ENCODE results near the gene ZNF397. TPM values are rescaled to one million over a fixed set of nuclear protein-coding genes. Genes with fewer than 3 reads are reported as not detected.

The ZNF397 gene
- total and polyA plus RNA-seq, 7 donors = 7.8 to 33.2 (median 25.5) TPM

DNA sequence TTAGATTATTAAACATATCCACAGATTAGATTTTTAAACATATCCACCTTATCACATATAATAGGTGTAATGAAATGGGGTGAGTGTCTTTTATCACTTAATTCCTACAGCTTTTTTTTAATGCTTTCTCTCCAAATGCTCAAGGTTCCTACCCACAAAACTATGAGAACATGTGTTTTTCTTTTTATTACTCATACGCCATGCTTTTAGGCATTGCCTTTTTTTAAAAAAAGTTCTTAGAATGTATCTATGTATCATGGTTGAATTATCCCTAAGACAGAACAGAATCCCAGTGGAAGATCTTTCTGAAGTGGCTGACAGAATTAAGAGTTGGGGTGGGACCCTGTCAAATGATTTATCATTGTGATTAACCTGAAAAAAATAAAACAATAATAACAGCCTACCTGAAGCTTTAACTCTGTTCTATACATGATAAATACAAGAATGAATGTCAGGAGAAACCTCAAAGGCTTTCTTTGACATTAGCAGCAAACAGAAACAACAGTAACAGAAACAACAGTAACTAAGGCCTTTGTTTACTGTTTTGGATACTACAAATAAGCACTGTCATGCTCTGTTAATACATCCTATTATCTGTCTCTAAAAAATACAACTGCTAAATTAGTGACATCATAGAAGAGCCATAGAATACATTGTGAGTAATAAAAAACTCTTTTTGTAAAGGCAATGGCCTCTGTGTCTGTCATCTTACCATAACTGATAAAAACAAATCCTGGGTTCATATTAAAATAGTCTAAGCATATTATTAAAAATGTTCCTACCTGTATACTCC, 4.1 kb upstream of the ZNF397 start:
- WGBS, 2 donors = 91 to 93% methylated on average over 1 of the region's 1 CpG
- peaks cover 0 to 7% (median 4%) of the 10 kb centered on the region in 4 donors for H3K4me1 ChIP-seq
- TF ChIP-seq POLR2AphosphoS5 (IDR thresholded peaks at IDR 0.05) (no peak), EP300 (IDR thresholded peaks at IDR 0.05) (no peak), POLR2A (IDR thresholded peaks at IDR 0.05) (no peak)
- TF ChIP-seq, protein P1, sequence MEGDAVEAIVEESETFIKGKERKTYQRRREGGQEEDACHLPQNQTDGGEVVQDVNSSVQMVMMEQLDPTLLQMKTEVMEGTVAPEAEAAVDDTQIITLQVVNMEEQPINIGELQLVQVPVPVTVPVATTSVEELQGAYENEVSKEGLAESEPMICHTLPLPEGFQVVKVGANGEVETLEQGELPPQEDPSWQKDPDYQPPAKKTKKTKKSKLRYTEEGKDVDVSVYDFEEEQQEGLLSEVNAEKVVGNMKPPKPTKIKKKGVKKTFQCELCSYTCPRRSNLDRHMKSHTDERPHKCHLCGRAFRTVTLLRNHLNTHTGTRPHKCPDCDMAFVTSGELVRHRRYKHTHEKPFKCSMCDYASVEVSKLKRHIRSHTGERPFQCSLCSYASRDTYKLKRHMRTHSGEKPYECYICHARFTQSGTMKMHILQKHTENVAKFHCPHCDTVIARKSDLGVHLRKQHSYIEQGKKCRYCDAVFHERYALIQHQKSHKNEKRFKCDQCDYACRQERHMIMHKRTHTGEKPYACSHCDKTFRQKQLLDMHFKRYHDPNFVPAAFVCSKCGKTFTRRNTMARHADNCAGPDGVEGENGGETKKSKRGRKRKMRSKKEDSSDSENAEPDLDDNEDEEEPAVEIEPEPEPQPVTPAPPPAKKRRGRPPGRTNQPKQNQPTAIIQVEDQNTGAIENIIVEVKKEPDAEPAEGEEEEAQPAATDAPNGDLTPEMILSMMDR (IDR thresholded peaks at IDR 0.05) = no peak
- no peak overlapping the region for H3K27ac ChIP-seq
- no peaks in the 10 kb centered on the region for H3K36me3 ChIP-seq
- no peaks in the 10 kb centered on the region for H3K9me3 ChIP-seq
- no peak overlapping the region for H3K4me3 ChIP-seq
- DNase-seq = no peak
- intact Hi-C loops (cut with DNase I) = no loop called here
- no peaks in the 10 kb centered on the region for H3K27me3 ChIP-seq

DNA sequence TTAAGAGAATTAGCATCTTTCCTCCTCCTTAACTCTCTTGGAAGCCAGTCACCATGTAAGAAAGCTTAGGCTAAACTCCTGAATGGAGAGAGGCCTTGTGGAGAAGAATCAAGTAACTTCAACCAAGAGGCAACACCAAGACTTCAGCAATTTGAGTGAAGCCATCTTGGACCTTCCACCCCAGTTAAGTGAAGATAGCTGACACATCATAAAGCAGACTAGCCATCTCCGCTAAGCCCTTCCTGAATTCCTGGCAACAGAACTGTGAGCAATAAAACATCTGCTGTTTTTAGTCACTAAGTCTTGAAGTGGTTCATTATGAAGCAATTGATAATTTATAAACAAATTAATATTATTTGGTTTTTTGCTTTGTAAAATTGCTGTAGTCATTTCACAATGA, 1.5 kb upstream of the ZNF397 start:
- H3K4me1 ChIP-seq = peaks cover 0 to 15% (median 13%) of the 10 kb centered on the region in 4 donors
- no peak overlapping the region for H3K4me3 ChIP-seq
- intact Hi-C loops (cut with DNase I) = no loop called here
- H3K9me3 ChIP-seq = no peaks in the 10 kb centered on the region
- 80 to 81% methylated on average over 1 of the region's 1 CpG for WGBS, 2 donors
- H3K27me3 ChIP-seq = no peaks in the 10 kb centered on the region
- peak overlapping the region in 1 of 4 donors; percentile 98 for H3K27ac ChIP-seq
- H3K36me3 ChIP-seq = peaks cover 0 to 19% (median 17%) of the 10 kb centered on the region in 4 donors
- no peak for DNase-seq
- no peak for TF ChIP-seq POLR2A (IDR thresholded peaks at IDR 0.05)
- no peak for TF ChIP-seq EP300 (IDR thresholded peaks at IDR 0.05)
- TF ChIP-seq, protein P1 (IDR thresholded peaks at IDR 0.05) = no peak
- TF ChIP-seq POLR2AphosphoS5 (IDR thresholded peaks at IDR 0.05) = no peak

DNA sequence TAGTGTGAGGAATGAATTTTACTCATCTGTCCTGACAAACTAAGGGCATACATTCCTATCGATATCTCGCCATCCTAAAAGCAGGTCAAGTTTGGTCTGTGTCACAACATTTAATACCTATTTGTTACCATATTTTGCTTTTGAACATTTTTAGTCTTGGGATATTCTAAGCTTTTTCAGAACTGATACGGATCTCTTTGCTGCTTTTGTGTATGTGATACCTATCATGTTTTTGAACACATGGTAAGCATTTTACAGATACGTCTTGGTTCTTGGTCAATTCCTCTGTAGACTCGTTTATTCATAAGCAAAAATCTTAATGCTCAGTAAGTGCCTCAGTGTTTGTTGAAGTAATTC, 592 bp downstream of the ZNF397 start:
- DNase-seq = no peak
- H3K4me1 ChIP-seq = peaks cover 0 to 15% (median 13%) of the 10 kb centered on the region in 4 donors
- peaks cover 6 to 40% (median 31%) of the 10 kb centered on the region in 4 donors for H3K36me3 ChIP-seq
- peak overlapping the region; percentile 96 to 98 (median 98) for H3K27ac ChIP-seq
- peak overlapping the region; percentile 67 to 85 (median 78) for H3K4me3 ChIP-seq
- intact Hi-C loops (cut with DNase I) = loop anchor here (1.0 to 10.0 kb wide), 3 partner anchors 25 to 217 kb away; partner anchors contain the start of gene ZNF24
- no peaks in the 10 kb centered on the region for H3K9me3 ChIP-seq
- no peaks in the 10 kb centered on the region for H3K27me3 ChIP-seq
- TF ChIP-seq POLR2A (IDR thresholded peaks at IDR 0.05) (no peak), EP300 (IDR thresholded peaks at IDR 0.05) (no peak), POLR2AphosphoS5 (IDR thresholded peaks at IDR 0.05) (no peak)
- TF ChIP-seq, protein P1 (IDR thresholded peaks at IDR 0.05) = no peak
- WGBS, 2 donors = 0 to 1% methylated on average over 5 of the region's 5 CpGs

DNA sequence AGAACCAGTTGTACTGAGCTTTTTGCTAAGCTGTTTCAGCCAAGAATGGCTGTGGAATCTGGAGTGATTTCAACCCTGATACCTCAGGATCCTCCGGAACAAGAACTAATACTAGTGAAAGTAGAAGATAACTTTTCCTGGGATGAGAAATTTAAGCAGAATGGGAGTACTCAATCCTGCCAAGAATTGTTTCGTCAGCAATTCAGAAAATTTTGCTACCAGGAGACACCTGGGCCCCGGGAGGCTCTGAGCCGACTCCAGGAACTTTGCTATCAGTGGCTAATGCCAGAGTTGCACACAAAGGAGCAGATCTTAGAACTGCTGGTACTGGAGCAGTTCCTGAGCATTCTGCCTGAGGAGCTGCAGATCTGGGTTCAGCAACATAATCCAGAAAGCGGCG, 1.6 kb downstream of the ZNF397 start:
- Histone ChIP-seq H3K27ac (peak overlapping the region in 1 of 4 donors; percentile 98), H3K4me1 (peaks cover 0 to 15% (median 13%) of the 10 kb centered on the region in 4 donors), H3K9me3 (no peaks in the 10 kb centered on the region), H3K27me3 (no peaks in the 10 kb centered on the region), H3K4me3 (no peak overlapping the region), H3K36me3 (peaks cover 9 to 50% (median 35%) of the 10 kb centered on the region in 4 donors)
- no peak for DNase-seq
- intact Hi-C loops (cut with DNase I) = loop anchor here (10.0 kb wide), 1 partner anchor 218 kb away; no protein-coding TSS in a partner anchor
- no peak for TF ChIP-seq POLR2AphosphoS5 (IDR thresholded peaks at IDR 0.05)
- TF ChIP-seq POLR2A (IDR thresholded peaks at IDR 0.05) = no peak
- TF ChIP-seq, protein P1 (IDR thresholded peaks at IDR 0.05) = no peak
- TF ChIP-seq EP300 (IDR thresholded peaks at IDR 0.05) = no peak
- 94 to 96% methylated on average over 6 of the region's 6 CpGs for WGBS, 2 donors
